Uterus (tissue), 4 donors: ENCODE data around the gene MAN2B2. TPM values are rescaled to one million over a fixed set of nuclear protein-coding genes. Genes with fewer than 3 reads are reported as not detected.

Experiments used
- DNase-seq, 2 donors: peaks; one replicate each; pipeline ENCODE4 v3.0.0-alpha.2; 2019 to 2020
- H3K27ac ChIP-seq, 2 donors: fragments of 200-600 bp; sonication (generic); 1 replicate in 1 of 2; 2 replicates in 1 of 2; pipeline ENCODE4 v1.5.1; 2016 to 2018
- H3K27me3 ChIP-seq, 2 donors: fragments of 200-600 bp; sonication (generic); one replicate each; pipeline ENCODE4 v1.5.1; 2018 to 2019; ENCODE audit warnings: control low read depth in 1 of 2
- H3K36me3 ChIP-seq, 2 donors: fragments of 200-600 bp; sonication (generic); one replicate each; pipeline ENCODE4 v1.5.1; 2019; ENCODE audit warnings: control low read depth in 1 of 2
- H3K4me1 ChIP-seq, 2 donors: fragments of 200-600 bp; sonication (generic); one replicate each; pipeline ENCODE4 v1.5.1; 2018 to 2019; ENCODE audit warnings: control low read depth in 1 of 2
- H3K4me3 ChIP-seq, 2 donors: fragments of 200-600 bp; sonication (generic); 1 replicate in 1 of 2; 2 replicates in 1 of 2; pipeline ENCODE4 v1.5.1; 2018 to 2019; ENCODE audit warnings: mild to moderate bottlenecking in 1 of 2
- H3K9me3 ChIP-seq, 2 donors: fragments of 200-600 bp; sonication (generic); one replicate each; pipeline ENCODE4 v1.5.1; 2019; ENCODE audit warnings: control low read depth in 1 of 2
- CTCF ChIP-seq, 4 experiments: fragments of 200-600 bp in 2 of 4; fragments of 450-650 bp in 2 of 4; sonication (generic) in 2 of 4; IDR thresholded peaks; one replicate each; pipeline ENCODE4 v1.5.1; 2016 to 2019; ENCODE audit warnings: antibody characterized with exemption in 4 of 4, mild to moderate bottlenecking in 2 of 4, moderate library complexity in 1 of 4
- POLR2A ChIP-seq, 2 donors: fragments of 450-650 bp; IDR thresholded peaks; one replicate each; pipeline ENCODE4 v1.6.1; 2016; ENCODE audit warnings: antibody characterized with exemption in 2 of 2, mild to moderate bottlenecking in 1 of 2, moderate library complexity in 1 of 2
- intact Hi-C: fragments of 100-400 bp; cut with DNase I; formaldehyde crosslinking; loops from one replicate; pipeline ENCODE4 v1.15.1; 2023; ENCODE audit warnings: low total_unique reads
- total RNA-seq, 4 donors: library from RNA; depleted of rRNA in 3 of 4; stranded (reverse); fragments of >200 nt in 3 of 4; gene quantifications; one replicate each; pipeline versions ENCODE4 v1.1.0 to v1.2.4, GENCODE V29; 2014 to 2023
- donor health status: DM: yes; HTN: yes; CAD: no.

Gene MAN2B2
- total RNA-seq, 4 donors from 2014 or later = 14.8 to 30.8 (median 19.2) TPM

GRCh38 chr4:6655924-6656323 is 80.9 kb downstream of the MAN2B2 start:
- no peak for TF ChIP-seq POLR2A (IDR thresholded peaks at IDR 0.05)
- H3K27ac ChIP-seq = no peak overlapping the region
- intact Hi-C loops = no loop called here

DNA sequence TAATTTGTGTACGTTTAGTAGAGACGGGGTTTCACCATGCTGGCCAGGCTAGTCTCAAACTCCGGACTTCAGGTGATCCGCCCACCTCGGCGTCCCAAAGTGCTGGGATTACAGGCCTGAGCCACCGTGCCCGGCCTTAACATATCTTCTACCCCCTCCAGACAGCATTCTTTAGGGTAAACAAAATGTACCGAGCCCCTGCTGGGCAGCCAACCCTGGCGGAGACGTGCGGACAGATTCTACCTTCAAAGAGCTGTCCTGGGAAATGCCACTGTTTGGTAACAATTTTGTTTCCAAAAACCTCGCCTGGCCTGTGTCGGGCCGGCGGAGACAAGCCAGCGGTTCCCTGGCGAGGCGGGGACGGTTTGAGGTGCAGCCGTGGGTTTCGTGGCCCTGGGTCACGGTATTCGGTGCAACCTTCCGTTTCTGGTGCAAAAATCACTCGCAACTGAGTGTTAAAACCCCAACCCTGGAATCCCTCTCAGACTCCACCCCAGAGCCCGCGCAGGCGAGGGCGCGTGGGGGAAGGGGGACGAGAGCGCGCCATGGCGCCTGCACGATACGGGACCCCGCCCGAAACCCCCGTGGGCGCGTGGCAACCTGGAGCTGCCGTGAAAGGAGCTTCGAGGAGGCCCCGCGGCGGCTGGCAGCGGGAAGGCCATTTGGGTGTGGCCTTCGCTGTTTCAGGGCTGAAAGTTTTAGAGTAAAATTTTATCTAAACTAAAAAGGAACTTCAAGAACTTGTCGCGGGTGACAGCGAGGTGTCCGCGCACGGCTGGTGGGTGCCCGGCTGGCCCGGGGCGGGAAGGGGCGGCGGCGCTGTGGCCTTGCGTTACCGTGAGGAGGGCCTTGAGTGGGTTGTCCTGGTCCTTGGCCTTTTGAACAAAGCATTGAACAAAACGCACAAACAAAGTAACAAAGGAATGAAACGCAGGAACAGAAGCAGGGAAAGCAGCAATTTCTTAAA is 82.5 kb downstream of the MAN2B2 start:
- no peaks in the 10 kb centered on the region for H3K27me3 ChIP-seq
- H3K4me1 ChIP-seq = peaks cover 0 to 6% of the 10 kb centered on the region in 2 donors
- H3K4me3 ChIP-seq = no peak overlapping the region
- intact Hi-C loops = no loop called here
- no peak for DNase-seq
- TF ChIP-seq POLR2A (IDR thresholded peaks at IDR 0.05) (no peak), CTCF (IDR thresholded peaks at IDR 0.05) (no peak)
- no peaks in the 10 kb centered on the region for H3K9me3 ChIP-seq
- H3K27ac ChIP-seq = peak overlapping the region; percentile 84
- H3K36me3 ChIP-seq = no peaks in the 10 kb centered on the region

More at GRCh38 chr4:6655924-6656323, 80.9 kb downstream of the MAN2B2 start:
- no peaks in the 10 kb centered on the region for H3K9me3 ChIP-seq
- peaks cover 0 to 6% of the 10 kb centered on the region in 2 donors for H3K4me1 ChIP-seq
- H3K27me3 ChIP-seq = no peaks in the 10 kb centered on the region
- no peak for DNase-seq
- H3K4me3 ChIP-seq = no peak overlapping the region
- no peaks in the 10 kb centered on the region for H3K36me3 ChIP-seq

- H3K9me3 ChIP-seq = no peaks in the 10 kb centered on the region
- intact Hi-C loops = no loop called here
- peaks cover 0 to 6% of the 10 kb centered on the region in 2 donors for H3K4me1 ChIP-seq
- DNase-seq = no peak
- no peak for TF ChIP-seq CTCF (IDR thresholded peaks at IDR 0.05)
- TF ChIP-seq POLR2A (IDR thresholded peaks at IDR 0.05) = no peak
- H3K36me3 ChIP-seq = no peaks in the 10 kb centered on the region
- H3K27me3 ChIP-seq = no peaks in the 10 kb centered on the region
- peak overlapping the region; percentile 84 for H3K27ac ChIP-seq
- peak overlapping the region in 1 of 2 donors; percentile 29 for H3K4me3 ChIP-seq
Measured at GRCh38 chr4:6658209-6658595, 83.2 kb downstream of the MAN2B2 start.

GRCh38 chr4:6658597-6659075 is 83.6 kb downstream of the MAN2B2 start:
- peak in 1 of 2 donors; percentile 53 for DNase-seq
- Histone ChIP-seq H3K36me3 (no peaks in the 10 kb centered on the region), H3K27ac (peak overlapping the region; percentile 84), H3K4me3 (peak overlapping the region; percentile 29 to 35), H3K4me1 (peaks cover 0 to 6% of the 10 kb centered on the region in 2 donors), H3K27me3 (no peaks in the 10 kb centered on the region), H3K9me3 (no peaks in the 10 kb centered on the region)
- intact Hi-C loops = no loop called here
- TF ChIP-seq CTCF (IDR thresholded peaks at IDR 0.05) (peak in 1 of 4 experiments; percentile 9), POLR2A (IDR thresholded peaks at IDR 0.05) (no peak)

DNA sequence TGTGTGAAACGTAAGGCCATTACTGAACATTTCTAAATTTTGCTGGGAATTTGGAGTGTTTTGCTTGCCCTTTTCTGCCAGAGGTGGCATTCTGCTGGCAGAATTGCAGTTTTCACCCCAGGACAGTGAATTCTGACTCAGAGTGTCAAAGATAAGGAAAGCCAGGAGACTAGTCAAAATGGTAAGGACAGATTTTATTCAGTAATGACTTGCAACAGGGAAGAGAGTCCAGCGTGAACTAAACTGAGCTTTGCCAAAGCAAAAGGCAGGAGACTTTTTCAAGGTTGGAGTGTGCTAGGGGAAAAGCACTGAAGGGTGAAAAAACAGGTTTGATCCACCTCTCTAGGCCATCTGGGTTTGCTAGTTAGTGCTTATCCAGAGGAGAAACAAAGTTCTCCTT is 84.9 kb downstream of the MAN2B2 start:
- Histone ChIP-seq H3K27me3 (no peaks in the 10 kb centered on the region), H3K4me3 (no peak overlapping the region), H3K27ac (no peak overlapping the region), H3K4me1 (peaks cover 0 to 14% of the 10 kb centered on the region in 2 donors), H3K36me3 (no peaks in the 10 kb centered on the region), H3K9me3 (no peaks in the 10 kb centered on the region)
- intact Hi-C loops = no loop called here
- no peak for DNase-seq
- TF ChIP-seq CTCF (IDR thresholded peaks at IDR 0.05) = no peak
- no peak for TF ChIP-seq POLR2A (IDR thresholded peaks at IDR 0.05)
